Prostate gland (tissue), 2 donors: ENCODE results near the gene TFF1. TPM values are rescaled to one million over a fixed set of nuclear protein-coding genes. Genes with fewer than 3 reads are reported as not detected.

ENCODE experiments used
- DNase-seq: peaks from one replicate; pipeline ENCODE4 v3.0.0-alpha.2; 2019; ENCODE audit warnings: low spot score
- H3K27ac ChIP-seq, 2 donors: fragments of 200-600 bp; sonication (generic); 2 replicates each; pipeline ENCODE4 v1.5.1; 2017 to 2019
- H3K27me3 ChIP-seq: fragments of 200-600 bp; sonication (generic); replicated peaks from 2 replicates; pipeline ENCODE4 v1.5.1; 2019; ENCODE audit not compliant: insufficient read depth
- H3K36me3 ChIP-seq, 2 donors: fragments of 200-600 bp; sonication (generic); 1 replicate in 1 of 2; 2 replicates in 1 of 2; pipeline versions ENCODE4 v1.5.1 to v1.8.1; 2017 to 2019
- H3K4me1 ChIP-seq: fragments of 200-600 bp; sonication (generic); replicated peaks from 2 replicates; pipeline ENCODE4 v1.5.1; 2019
- H3K4me3 ChIP-seq, 2 donors: fragments of 200-600 bp; sonication (generic); 2 replicates each; pipeline ENCODE4 v1.5.1; 2017 to 2019
- H3K9me3 ChIP-seq: fragments of 200-600 bp; sonication (generic); 2 replicates; pipeline ENCODE4 v1.5.1; 2017
- POLR2A ChIP-seq: fragments of 450-650 bp; IDR thresholded peaks from one replicate; pipeline ENCODE4 v1.6.1; 2016; ENCODE audit warnings: antibody characterized with exemption, mild to moderate bottlenecking
- POLR2AphosphoS5 ChIP-seq: sonication (generic); formaldehyde crosslinking; IDR thresholded peaks from one replicate; pipeline ENCODE4 v1.6.1; 2017; ENCODE audit warnings: antibody characterized with exemption
- WGBS: methylation state at CpG from one replicate; pipeline ENCODE4 v1.1.5; 2018; 5-methylcytosine and 5-hydroxymethylcytosine counted together
- intact Hi-C: fragments of 100-400 bp; cut with DNase I; formaldehyde crosslinking; loops from one replicate; pipeline ENCODE4 v1.14.2; 2022
- total RNA-seq, 2 donors: library from RNA; depleted of rRNA; stranded (reverse); fragments of >200 nt; gene quantifications; one replicate each; pipeline ENCODE4 v1.1.0, GENCODE V29; 2016
- TF ChIP-seq, protein P1 (sequence below), 4 experiments: fragments of 200-600 bp in 2 of 4; fragments of 450-650 bp in 2 of 4; sonication (generic) in 2 of 4; IDR thresholded peaks; 1 replicate in 3 of 4; 2 replicates in 1 of 4; pipeline ENCODE4 v1.5.1; 2016 to 2019; ENCODE audit warnings: antibody characterized with exemption in 4 of 4, mild to moderate bottlenecking in 2 of 4, moderate library complexity in 2 of 4

The TFF1 gene
- total RNA-seq, 2 donors from 2014 or later = 4.7 to 16.2 TPM

DNA sequence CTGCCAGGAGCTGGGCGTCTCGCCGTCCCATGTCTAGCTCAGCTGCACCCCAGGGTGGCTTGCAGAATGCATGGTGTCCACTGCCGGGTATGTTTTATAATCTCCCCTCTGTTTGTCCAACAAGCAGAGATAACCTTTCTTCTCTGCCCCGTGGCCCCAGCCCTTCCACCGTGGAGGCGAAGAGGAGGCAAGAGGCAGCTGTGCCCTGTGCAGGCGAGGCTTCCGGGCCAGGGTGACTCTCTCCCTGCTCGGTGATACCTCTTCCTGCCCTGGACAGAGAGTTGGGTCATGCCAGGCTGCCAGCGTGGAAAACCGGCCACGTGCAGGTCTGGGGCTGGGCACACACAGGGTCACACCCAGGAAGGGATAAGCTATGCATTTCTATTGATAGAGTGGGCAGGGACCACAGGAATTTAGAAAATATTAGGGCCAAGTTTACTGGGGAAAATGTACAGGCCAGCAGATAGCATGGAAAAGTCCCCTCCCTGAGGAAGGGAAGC, 15.4 kb downstream of the TFF1 start, which contains the start of gene TFF2:
Gene TFF2 (minus strand): TSS at position 68 of the 500 bp plus-strand sequence. CDS start 37 bp downstream, at position 31.
- Histone ChIP-seq H3K27ac (no peak within 1 kb of the TSS), H3K27me3 (no peaks in the 10 kb centered on the region), H3K9me3 (no peaks in the 10 kb centered on the region), H3K4me3 (no peak within 1 kb of the TSS), H3K4me1 (no peaks in the 10 kb centered on the region), H3K36me3 (no peaks in the 10 kb centered on the region)
- TF ChIP-seq, protein P1, sequence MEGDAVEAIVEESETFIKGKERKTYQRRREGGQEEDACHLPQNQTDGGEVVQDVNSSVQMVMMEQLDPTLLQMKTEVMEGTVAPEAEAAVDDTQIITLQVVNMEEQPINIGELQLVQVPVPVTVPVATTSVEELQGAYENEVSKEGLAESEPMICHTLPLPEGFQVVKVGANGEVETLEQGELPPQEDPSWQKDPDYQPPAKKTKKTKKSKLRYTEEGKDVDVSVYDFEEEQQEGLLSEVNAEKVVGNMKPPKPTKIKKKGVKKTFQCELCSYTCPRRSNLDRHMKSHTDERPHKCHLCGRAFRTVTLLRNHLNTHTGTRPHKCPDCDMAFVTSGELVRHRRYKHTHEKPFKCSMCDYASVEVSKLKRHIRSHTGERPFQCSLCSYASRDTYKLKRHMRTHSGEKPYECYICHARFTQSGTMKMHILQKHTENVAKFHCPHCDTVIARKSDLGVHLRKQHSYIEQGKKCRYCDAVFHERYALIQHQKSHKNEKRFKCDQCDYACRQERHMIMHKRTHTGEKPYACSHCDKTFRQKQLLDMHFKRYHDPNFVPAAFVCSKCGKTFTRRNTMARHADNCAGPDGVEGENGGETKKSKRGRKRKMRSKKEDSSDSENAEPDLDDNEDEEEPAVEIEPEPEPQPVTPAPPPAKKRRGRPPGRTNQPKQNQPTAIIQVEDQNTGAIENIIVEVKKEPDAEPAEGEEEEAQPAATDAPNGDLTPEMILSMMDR (IDR thresholded peaks at IDR 0.05) = no peak
- TF ChIP-seq POLR2A (no peak), POLR2AphosphoS5 (no peak)
- intact Hi-C loops = no loop called here
- WGBS = 52% methylated on average over 13 of the region's 13 CpGs
- DNase-seq = no peak

- 58% methylated on average over 11 of the region's 11 CpGs for WGBS
- Histone ChIP-seq H3K4me3 (no peak overlapping the region), H3K36me3 (no peaks in the 10 kb centered on the region), H3K27me3 (no peaks in the 10 kb centered on the region), H3K27ac (no peak overlapping the region), H3K9me3 (no peaks in the 10 kb centered on the region), H3K4me1 (no peaks in the 10 kb centered on the region)
- TF ChIP-seq POLR2AphosphoS5 = no peak
- TF ChIP-seq, protein P1 (IDR thresholded peaks at IDR 0.05) = no peak
- no peak for TF ChIP-seq POLR2A
- intact Hi-C loops = no loop called here
- DNase-seq = no peak
Measured at GRCh38 chr21:42350318-42350910, 15.9 kb downstream of the TFF1 start.

GRCh38 chr21:42349420-42350317, 16.7 kb downstream of the TFF1 start:
- Histone ChIP-seq H3K27ac (no peak overlapping the region), H3K4me3 (no peak overlapping the region), H3K27me3 (no peaks in the 10 kb centered on the region), H3K36me3 (no peaks in the 10 kb centered on the region), H3K4me1 (no peaks in the 10 kb centered on the region), H3K9me3 (no peaks in the 10 kb centered on the region)
- no peak for DNase-seq
- intact Hi-C loops = no loop called here
- WGBS = 76% methylated on average over 14 of the region's 14 CpGs
- TF ChIP-seq, protein P1 (IDR thresholded peaks at IDR 0.05) = no peak
- no peak for TF ChIP-seq POLR2A
- TF ChIP-seq POLR2AphosphoS5 = no peak

- TF ChIP-seq POLR2AphosphoS5 (no peak), POLR2A (no peak)
- TF ChIP-seq, protein P1 (IDR thresholded peaks at IDR 0.05) = no peak
- WGBS = 100% methylated on average over 2 of the region's 2 CpGs
- Histone ChIP-seq H3K4me1 (no peaks in the 10 kb centered on the region), H3K36me3 (no peaks in the 10 kb centered on the region), H3K27ac (no peak overlapping the region), H3K9me3 (no peaks in the 10 kb centered on the region), H3K4me3 (no peak overlapping the region), H3K27me3 (no peaks in the 10 kb centered on the region)
- intact Hi-C loops = no loop called here
- DNase-seq = no peak
Measured at GRCh38 chr21:42348762-42349161, 17.6 kb downstream of the TFF1 start.
